Colonic mucosa (tissue), 4 donors: ENCODE data around the gene ATF5. TPM values are rescaled to one million over a fixed set of nuclear protein-coding genes. Genes with fewer than 3 reads are reported as not detected.
"Not testable (repeated sequence)": the region's sequence is repeated elsewhere in the genome, so short reads cannot be mapped to it uniquely, and the experiment has no call there.

ENCODE experiments used
- DNase-seq: peaks from one replicate; pipeline ENCODE4 v3.0.0-alpha.2; 2020
- H3K27ac ChIP-seq: fragments of 200-600 bp; one replicate; pipeline ENCODE4 v1.8.0; 2021
- H3K27me3 ChIP-seq: fragments of 200-600 bp; one replicate; pipeline ENCODE4 v1.8.0; 2021
- H3K36me3 ChIP-seq: fragments of 200-600 bp; one replicate; pipeline ENCODE4 v1.8.0; 2021
- H3K4me1 ChIP-seq: fragments of 200-600 bp; one replicate; pipeline ENCODE4 v1.8.0; 2021; ENCODE audit warnings: mild to moderate bottlenecking
- H3K4me3 ChIP-seq: fragments of 200-600 bp; one replicate; pipeline ENCODE4 v1.8.0; 2021
- H3K9ac ChIP-seq, 2 donors: one replicate each; pipeline ENCODE4 v1.7.0; 2013; ENCODE audit warnings: control low read depth in 2 of 2, low read depth in 2 of 2, low read length in 2 of 2
- H3K9me3 ChIP-seq: fragments of 200-600 bp; one replicate; pipeline ENCODE4 v1.8.0; 2021
- intact Hi-C: fragments of 100-400 bp; cut with DNase I; formaldehyde crosslinking; loops from one replicate; pipeline ENCODE4 v1.14.1; 2022
- total RNA-seq, 2 donors: library from RNA; stranded (reverse); fragmentation: NEBNext Ultra II Directional in 1 of 2; extraction: Animal tissue kit (Norgen Biotek cat#: 25700) in 1 of 2; gene quantifications; one replicate each; pipeline ENCODE4 v1.2.1, GENCODE V29; 2021
- TF ChIP-seq, protein P1 (sequence below): fragments of 200-600 bp; IDR thresholded peaks from one replicate; pipeline ENCODE4 v1.8.0; 2022; ENCODE audit warnings: antibody characterized with exemption, mild to moderate bottlenecking
- donor health status: healthy.
- donor health status: DM: no; HTN: no; CAD: no.
- donor health status: DM: no; HTN: no; CAD: no.

Gene ATF5
- total RNA-seq, 2 donors from 2014 or later, result 16.7 to 24.7 TPM

DNA sequence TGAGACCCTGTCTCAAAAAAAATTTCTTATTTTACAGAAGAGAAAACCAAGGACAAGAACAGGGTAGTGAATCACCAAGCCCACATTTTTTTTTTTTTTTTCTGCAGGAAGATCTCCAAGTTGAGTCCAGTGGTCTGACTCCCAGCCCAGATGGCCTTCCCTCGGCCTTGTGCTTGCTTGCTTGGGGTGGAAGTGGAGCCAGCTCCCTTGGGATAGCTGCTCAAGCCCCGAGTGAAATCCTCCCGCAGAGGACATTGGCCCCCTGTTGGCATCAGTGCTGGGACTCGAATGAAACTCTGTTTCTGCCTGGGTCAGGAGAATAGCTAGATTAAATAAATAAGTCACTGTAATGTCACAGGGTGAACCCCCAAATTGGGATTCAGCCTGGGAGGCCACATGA is 9.7 kb downstream of the ATF5 start:
- Histone ChIP-seq H3K4me3 (no peak overlapping the region), H3K9ac (no peak overlapping the region), H3K27me3 (no peaks in the 10 kb centered on the region), H3K9me3 (no peaks in the 10 kb centered on the region), H3K27ac (no peak overlapping the region), H3K4me1 (peaks cover 5% of the 10 kb centered on the region), H3K36me3 (no peaks in the 10 kb centered on the region)
- DNase-seq, result no peak
- TF ChIP-seq, protein P1, sequence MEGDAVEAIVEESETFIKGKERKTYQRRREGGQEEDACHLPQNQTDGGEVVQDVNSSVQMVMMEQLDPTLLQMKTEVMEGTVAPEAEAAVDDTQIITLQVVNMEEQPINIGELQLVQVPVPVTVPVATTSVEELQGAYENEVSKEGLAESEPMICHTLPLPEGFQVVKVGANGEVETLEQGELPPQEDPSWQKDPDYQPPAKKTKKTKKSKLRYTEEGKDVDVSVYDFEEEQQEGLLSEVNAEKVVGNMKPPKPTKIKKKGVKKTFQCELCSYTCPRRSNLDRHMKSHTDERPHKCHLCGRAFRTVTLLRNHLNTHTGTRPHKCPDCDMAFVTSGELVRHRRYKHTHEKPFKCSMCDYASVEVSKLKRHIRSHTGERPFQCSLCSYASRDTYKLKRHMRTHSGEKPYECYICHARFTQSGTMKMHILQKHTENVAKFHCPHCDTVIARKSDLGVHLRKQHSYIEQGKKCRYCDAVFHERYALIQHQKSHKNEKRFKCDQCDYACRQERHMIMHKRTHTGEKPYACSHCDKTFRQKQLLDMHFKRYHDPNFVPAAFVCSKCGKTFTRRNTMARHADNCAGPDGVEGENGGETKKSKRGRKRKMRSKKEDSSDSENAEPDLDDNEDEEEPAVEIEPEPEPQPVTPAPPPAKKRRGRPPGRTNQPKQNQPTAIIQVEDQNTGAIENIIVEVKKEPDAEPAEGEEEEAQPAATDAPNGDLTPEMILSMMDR, result no peak
- intact Hi-C loops, result no loop called here

DNA sequence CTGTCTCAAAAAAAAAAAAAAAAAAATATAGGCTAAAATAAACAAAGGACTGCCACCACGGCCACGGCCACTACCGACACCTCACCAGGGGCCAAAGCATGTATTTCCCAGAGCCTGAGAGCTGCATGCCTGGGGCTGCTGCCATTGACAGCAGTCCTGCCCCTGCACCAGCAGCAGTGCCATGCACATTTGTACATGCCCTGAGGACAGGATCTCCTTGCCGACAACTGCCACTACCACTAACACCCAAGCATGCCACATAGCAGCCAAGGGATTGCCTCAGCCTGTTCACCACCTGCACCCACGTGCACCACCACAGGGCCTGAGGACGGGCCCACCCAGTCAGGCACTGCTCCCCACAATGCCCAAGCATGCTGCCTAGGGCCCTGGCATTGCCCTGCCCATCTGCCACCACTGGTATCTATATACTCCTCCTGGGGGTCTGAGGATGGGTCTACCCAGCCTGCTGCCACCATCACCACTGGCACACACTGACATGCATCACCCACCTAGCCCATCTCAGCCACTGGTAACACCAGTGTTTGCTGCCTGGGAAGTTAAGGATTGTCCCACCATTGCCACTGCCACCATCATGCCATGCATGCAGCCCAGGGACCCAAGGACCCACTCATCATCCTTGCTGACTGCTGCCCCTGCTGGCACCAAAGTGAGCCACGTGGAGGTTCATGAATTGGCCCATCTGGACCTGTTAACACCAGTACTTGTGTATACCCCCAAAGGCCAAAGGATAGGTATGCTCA is 10.9 kb downstream of the ATF5 start:
- intact Hi-C loops, result no loop called here
- TF ChIP-seq, protein P1, result no peak
- no peak overlapping the region for H3K9ac ChIP-seq
- no peaks in the 10 kb centered on the region for H3K27me3 ChIP-seq
- H3K27ac ChIP-seq, result no peak overlapping the region
- no peaks in the 10 kb centered on the region for H3K9me3 ChIP-seq
- H3K4me3 ChIP-seq, result no peak overlapping the region
- H3K4me1 ChIP-seq, result peaks cover 5% of the 10 kb centered on the region
- DNase-seq, result no peak
- no peaks in the 10 kb centered on the region for H3K36me3 ChIP-seq

DNA sequence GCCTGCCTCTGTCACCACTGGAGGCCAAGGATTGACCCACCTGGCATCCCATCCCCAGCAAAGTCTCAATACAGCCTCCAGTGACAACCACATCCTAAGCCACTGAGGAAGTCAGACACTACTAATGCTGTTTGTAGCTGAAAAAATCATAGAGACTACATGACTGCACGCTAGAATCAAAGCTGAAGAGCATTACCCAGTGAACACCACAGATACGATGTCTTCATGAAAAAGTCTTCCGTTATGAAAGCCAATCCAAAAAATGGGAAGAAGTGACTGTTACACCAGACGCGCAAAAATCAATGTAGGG is 11.4 kb downstream of the ATF5 start:
- Histone ChIP-seq H3K36me3 (no peaks in the 10 kb centered on the region), H3K27ac (no peak overlapping the region), H3K9me3 (no peaks in the 10 kb centered on the region), H3K9ac (no peak overlapping the region), H3K27me3 (no peaks in the 10 kb centered on the region), H3K4me1 (peaks cover 5% of the 10 kb centered on the region), H3K4me3 (no peak overlapping the region)
- DNase-seq, result no peak
- TF ChIP-seq, protein P1, result no peak
- intact Hi-C loops, result no loop called here

DNA sequence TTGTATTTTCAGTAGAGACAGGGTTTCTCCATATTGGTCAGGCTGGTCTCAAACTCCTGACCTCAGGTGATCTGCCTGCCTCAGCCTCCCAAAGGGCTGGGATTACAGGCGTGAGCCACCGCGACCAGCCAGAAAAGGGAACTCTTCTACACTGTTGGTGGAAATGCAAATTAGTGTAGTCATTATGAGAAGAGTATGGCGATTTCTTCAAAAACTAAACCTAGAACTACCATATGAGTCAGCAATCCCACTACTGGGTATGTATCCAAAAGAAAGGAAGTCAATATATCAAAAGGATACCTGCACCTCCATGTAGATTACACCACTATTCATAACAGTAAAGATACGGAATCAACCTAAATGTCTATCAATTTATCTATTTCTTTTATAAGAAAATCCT is 15.6 kb downstream of the ATF5 start:
- H3K36me3 ChIP-seq, H3K4me1 ChIP-seq, H3K4me3 ChIP-seq, H3K27ac ChIP-seq, H3K9me3 ChIP-seq, intact Hi-C loops, DNase-seq, H3K27me3 ChIP-seq, H3K9ac ChIP-seq: not testable (repeated sequence)

DNA sequence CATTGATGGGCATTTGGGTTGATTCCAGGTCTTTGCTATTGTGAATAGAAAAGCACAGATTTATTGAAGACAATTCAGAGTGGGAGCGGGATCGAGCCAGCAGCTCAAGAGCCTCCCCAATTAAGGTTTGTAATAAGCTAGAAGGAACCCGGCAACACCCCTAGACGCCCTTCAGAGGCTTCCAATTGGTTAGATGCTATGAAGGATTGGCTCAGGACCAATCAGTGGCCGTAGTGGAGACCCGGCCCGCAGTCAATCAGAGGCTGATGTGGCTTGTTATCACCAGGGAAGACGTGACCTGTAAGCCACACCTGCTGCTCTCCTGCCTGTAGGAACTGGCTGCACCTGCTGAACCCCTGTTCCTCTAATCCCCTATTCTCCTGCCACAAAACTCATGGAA is 17.4 kb downstream of the ATF5 start:
- no peaks in the 10 kb centered on the region for H3K9me3 ChIP-seq
- H3K36me3 ChIP-seq, result no peaks in the 10 kb centered on the region
- no peak overlapping the region for H3K27ac ChIP-seq
- H3K4me3 ChIP-seq, result no peak overlapping the region
- H3K27me3 ChIP-seq, result no peaks in the 10 kb centered on the region
- intact Hi-C loops, result no loop called here
- H3K4me1 ChIP-seq, result no peaks in the 10 kb centered on the region
- TF ChIP-seq, protein P1, result no peak
- DNase-seq, result no peak
- H3K9ac ChIP-seq, result no peak overlapping the region

DNA sequence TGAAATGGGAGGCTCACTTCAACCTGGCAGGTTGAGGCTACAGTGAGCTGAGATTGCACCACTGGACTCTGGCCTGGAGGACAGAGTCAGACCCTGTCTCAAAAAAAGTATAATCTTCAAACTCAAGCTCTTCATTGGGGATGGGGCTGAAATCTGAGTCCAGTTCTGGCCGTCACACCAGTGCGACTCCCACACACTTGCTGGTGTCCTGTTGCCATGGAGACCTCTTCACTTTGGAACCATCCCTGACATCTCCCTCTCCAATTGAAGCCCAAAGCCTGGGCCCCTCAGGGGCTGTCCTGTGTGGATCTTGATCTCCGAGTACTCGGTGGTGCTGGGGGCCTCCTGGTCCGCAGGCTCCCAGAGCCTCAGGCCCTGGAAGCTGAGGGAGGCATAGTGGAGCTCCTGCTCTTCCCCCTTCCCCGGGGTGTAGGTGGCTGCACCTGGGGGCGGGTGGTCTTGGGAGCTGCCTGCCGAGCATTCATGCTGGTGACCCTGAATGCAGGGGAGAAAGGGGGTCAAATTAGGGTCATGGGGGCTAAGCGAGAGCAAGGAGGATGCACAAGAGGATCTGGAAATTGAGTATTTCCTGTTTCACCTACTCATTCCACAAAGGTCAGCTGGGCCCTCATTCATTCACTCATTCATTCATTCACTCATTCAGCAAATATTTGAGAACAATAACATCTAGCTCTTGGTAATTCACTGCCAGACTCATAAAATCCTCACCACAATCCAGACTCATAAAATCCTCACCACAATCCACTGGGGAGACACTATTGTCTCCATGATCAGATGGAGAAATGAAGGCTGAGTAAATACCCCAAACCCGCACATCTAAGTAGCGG is 21.0 kb downstream of the ATF5 start:
- no peak for DNase-seq
- TF ChIP-seq, protein P1, result no peak
- Histone ChIP-seq H3K4me3 (no peak overlapping the region), H3K4me1 (peaks cover 10% of the 10 kb centered on the region), H3K27ac (no peak overlapping the region), H3K27me3 (no peaks in the 10 kb centered on the region), H3K9ac (no peak overlapping the region), H3K9me3 (no peaks in the 10 kb centered on the region), H3K36me3 (no peaks in the 10 kb centered on the region)
- intact Hi-C loops, result no loop called here
